ENCODE results near the gene FAM78A.

FAM78A gene

GRCh38 chr9:131279863-131280570 is 3.7 kb upstream of the FAM78A start:
- DNase-seq (ENCODE audit: insufficient read length, low spot score), result no peak
- TF ChIP-seq POLR2A (IDR thresholded peaks at IDR 0.05; ENCODE audit: low read depth, low read length), result no peak
- no peak for FAIRE-seq

GRCh38 chr9:131279196-131279862 is 3.0 kb upstream of the FAM78A start:
- no peak for TF ChIP-seq POLR2A (IDR thresholded peaks at IDR 0.05; ENCODE audit: low read depth, low read length)
- no peak for FAIRE-seq
- DNase-seq (ENCODE audit: insufficient read length, low spot score), result no peak

- FAIRE-seq (no peak), DNase-seq (ENCODE audit: insufficient read length, low spot score) (no peak)
- TF ChIP-seq POLR2A (IDR thresholded peaks at IDR 0.05; ENCODE audit: low read depth, low read length), result no peak
Measured at GRCh38 chr9:131278702-131279111, 2.4 kb upstream of the FAM78A start.

GRCh38 chr9:131277910-131278701 is 1.8 kb upstream of the FAM78A start:
- FAIRE-seq, result no peak
- DNase-seq (ENCODE audit: insufficient read length, low spot score), result peak; percentile 68
- TF ChIP-seq POLR2A (IDR thresholded peaks at IDR 0.05; ENCODE audit: low read depth, low read length), result no peak

GRCh38 chr9:131277287-131277909 is 1.1 kb upstream of the FAM78A start:
- FAIRE-seq (no peak), DNase-seq (ENCODE audit: insufficient read length, low spot score) (no peak)
- no peak for TF ChIP-seq POLR2A (IDR thresholded peaks at IDR 0.05; ENCODE audit: low read depth, low read length)

- DNase-seq (ENCODE audit: insufficient read length, low spot score) (no peak), FAIRE-seq (no peak)
- no peak for TF ChIP-seq POLR2A (IDR thresholded peaks at IDR 0.05; ENCODE audit: low read depth, low read length)
Measured at GRCh38 chr9:131276891-131277286, 579 bp upstream of the FAM78A start.

- FAIRE-seq (no peak), DNase-seq (ENCODE audit: insufficient read length, low spot score) (no peak)
- TF ChIP-seq POLR2A (IDR thresholded peaks at IDR 0.05; ENCODE audit: low read depth, low read length), result no peak
Measured at GRCh38 chr9:131275332-131276093, 797 bp downstream of the FAM78A start.

- DNase-seq (ENCODE audit: insufficient read length, low spot score), result no peak
- TF ChIP-seq POLR2A (IDR thresholded peaks at IDR 0.05; ENCODE audit: low read depth, low read length), result no peak
- no peak for FAIRE-seq
Measured at GRCh38 chr9:131274674-131275331, 1.5 kb downstream of the FAM78A start.

- FAIRE-seq (no peak), DNase-seq (ENCODE audit: insufficient read length, low spot score) (no peak)
- TF ChIP-seq POLR2A (IDR thresholded peaks at IDR 0.05; ENCODE audit: low read depth, low read length), result no peak
Measured at GRCh38 chr9:131273856-131274673, 2.2 kb downstream of the FAM78A start.

GRCh38 chr9:131273146-131273855 is 3.0 kb downstream of the FAM78A start:
- no peak for TF ChIP-seq POLR2A (IDR thresholded peaks at IDR 0.05; ENCODE audit: low read depth, low read length)
- no peak for FAIRE-seq
- no peak for DNase-seq (ENCODE audit: insufficient read length, low spot score)

GRCh38 chr9:131272212-131272611 is 4.1 kb downstream of the FAM78A start:
- FAIRE-seq (no peak), DNase-seq (ENCODE audit: insufficient read length, low spot score) (no peak)
- TF ChIP-seq POLR2A (IDR thresholded peaks at IDR 0.05; ENCODE audit: low read depth, low read length), result no peak

Measured in H54 (cell line).